GM12873 (cell line): ENCODE results near the gene KLC3.

Experiments used
- TF ChIP-seq, protein P1 (sequence below): IDR thresholded peaks from 2 replicates; pipeline ENCODE4 v1.5.1; 2012; ENCODE audit warnings: low read depth, mild to moderate bottlenecking, moderate library complexity, low read length, control low read depth; ENCODE audit not compliant: insufficient read depth; ENCODE audit errors: missing control alignments

The KLC3 gene

DNA sequence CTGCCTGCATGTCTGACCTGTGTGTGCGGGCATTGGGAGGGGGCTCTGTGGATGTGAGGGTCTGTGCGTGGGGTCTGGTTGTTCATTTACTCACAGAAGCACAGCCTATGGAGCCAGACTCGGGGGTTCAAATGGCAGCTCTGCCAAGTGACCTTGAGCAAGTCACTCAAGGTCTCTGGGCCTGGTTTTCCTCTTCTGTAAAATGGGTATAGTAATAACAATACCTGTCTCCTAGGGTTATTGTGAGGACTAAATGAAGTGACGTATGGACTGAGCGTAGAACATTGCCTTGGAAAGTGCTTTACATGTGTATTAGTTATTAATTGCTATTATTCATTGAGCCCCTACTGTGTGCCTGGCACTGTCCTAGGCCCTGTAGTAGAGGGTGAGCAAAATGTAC, 42.3 kb upstream of the KLC3 start:
- TF ChIP-seq, protein P1, sequence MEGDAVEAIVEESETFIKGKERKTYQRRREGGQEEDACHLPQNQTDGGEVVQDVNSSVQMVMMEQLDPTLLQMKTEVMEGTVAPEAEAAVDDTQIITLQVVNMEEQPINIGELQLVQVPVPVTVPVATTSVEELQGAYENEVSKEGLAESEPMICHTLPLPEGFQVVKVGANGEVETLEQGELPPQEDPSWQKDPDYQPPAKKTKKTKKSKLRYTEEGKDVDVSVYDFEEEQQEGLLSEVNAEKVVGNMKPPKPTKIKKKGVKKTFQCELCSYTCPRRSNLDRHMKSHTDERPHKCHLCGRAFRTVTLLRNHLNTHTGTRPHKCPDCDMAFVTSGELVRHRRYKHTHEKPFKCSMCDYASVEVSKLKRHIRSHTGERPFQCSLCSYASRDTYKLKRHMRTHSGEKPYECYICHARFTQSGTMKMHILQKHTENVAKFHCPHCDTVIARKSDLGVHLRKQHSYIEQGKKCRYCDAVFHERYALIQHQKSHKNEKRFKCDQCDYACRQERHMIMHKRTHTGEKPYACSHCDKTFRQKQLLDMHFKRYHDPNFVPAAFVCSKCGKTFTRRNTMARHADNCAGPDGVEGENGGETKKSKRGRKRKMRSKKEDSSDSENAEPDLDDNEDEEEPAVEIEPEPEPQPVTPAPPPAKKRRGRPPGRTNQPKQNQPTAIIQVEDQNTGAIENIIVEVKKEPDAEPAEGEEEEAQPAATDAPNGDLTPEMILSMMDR, result no peak

DNA sequence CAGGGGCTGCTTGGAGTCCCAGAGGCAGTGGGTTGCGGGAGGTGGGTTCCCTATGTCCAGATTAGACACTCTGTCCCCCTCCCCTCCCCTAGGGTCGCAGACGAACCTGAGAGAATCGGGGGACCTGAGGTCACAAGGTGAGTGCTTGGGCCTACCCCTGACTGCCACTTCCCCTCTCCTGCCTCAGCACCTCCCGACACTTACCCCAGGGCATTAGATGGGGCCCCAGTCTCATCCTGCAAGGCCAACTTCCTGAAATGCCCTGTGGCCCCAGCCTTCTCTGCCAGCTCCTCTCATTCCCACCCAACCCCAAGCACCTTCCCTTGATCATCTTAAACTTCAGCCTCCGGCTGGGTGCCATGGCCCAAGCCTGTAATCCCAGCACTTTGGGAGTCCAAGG, 40.8 kb upstream of the KLC3 start:
- TF ChIP-seq, protein P1, result no peak

DNA sequence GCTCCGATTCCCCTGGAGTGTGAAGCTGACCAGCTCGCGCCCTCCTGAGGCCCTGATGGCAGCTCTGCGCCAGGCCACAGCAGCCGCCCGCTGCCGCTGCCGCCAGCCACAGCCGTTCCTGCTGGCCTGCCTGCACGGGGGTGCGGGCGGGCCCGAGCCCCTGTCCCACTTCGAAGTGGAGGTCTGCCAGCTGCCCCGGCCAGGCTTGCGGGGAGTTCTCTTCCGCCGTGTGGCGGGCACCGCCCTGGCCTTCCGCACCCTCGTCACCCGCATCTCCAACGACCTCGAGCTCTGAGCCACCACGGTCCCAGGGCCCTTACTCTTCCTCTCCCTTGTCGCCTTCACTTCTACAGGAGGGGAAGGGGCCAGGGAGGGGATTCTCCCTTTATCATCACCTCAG, 38.1 kb upstream of the KLC3 start:
- TF ChIP-seq, protein P1, result no peak

DNA sequence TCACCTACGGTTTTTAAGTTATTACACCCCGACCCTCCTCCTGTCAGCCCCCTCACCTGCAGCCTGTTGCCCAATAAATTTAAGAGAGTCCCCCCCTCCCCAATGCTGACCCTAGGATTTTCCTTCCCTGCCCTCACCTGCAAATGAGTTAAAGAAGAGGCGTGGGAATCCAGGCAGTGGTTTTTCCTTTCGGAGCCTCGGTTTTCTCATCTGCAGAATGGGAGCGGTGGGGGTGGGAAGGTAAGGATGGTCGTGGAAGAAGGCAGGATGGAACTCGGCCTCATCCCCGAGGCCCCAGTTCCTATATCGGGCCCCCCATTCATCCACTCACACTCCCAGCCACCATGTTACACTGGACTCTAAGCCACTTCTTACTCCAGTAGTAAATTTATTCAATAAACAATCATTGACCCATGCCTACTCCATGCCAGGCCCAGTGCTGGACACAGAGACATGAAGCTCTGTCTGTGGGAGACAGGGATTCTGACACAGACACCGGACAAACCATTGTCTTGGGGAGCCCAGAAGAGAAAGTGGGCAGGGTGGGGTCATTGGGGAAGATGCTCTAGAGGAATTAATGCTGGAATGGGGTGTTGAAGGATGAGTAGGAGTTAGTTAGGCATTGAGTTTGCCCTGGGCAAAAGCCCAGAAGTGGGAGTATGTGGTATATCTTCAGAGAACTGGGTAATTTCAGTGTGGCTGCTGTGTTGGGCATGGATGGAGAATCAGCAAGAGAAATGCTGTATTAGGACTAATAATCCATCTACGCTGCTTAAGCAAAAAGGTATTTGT, 37.1 kb upstream of the KLC3 start:
- TF ChIP-seq, protein P1, result no peak

DNA sequence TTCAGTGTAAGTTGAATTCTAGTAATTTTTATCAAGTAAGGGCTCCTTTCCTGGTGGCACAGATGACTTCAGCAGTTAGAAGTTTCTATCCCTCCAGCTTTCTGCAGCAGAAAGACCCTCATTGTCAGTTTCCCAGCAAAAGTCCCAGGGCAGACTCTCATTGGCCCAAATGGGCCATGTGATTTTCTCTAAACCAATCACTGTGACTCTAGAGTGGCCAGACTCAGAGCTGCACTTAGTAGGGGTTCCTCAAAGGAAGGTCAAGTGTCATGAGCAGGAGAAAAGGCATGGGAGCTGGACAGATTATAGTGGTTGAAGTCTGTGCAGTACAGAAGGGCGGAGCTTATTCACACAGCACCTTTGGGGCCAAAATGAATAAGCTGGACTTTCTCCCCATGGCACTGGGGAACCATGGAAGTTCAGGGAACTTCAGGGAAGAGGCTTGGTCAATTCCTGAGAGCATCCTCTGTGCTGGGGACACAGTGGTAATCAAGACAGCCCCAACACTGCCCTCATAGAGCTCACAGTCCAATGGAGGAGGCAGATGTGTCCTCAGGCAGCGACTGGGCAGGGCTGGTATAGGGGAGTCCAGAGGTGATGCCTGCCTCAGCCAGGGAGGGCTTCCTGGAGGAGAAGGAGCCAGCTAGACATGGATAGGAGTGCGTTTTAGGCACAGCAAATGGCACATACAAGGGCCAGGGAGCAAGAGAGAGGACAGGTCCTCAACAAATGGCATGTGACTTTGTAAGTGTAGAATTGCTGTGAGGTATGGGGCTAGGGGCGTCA, 36.2 kb upstream of the KLC3 start:
- TF ChIP-seq, protein P1, result no peak

DNA sequence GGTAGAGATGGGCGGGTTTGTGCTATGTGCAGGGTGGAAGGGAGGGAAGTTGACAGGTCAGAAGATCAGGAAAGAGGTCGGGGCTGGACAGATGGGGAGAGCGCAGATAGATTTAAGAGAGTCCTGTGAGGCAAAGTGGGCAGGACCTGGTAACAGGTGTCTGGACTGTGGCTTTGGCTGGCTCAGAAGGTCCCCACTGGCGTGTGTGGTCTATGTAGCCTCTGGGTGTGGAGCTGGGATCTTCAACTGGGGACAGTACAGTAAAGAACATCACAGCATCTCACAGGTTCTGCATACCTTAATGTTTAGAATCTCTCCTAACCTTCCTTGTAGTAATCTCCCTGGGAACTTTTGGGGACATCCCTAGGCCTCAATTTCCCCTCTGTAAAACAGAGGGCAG, 35.5 kb upstream of the KLC3 start:
- TF ChIP-seq, protein P1, result no peak

DNA sequence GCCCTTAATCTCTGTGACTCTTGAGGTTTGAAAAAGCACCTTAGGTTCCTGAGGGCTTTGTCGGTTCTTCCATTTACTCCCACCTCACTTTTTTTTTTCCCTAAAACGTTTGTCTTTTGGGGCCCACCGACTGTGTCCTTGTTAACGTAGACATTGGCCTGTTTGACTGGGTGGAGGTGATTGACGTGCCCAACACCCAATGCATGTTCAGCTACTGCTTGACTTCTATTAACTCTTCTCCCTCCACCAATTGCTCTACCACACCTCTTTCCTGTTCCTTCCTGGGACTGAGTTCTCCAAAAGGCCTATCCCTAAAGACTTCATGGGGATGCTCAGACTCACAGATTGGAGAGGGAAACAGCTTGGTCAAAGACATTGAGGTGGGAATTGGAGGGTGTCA, 35.1 kb upstream of the KLC3 start:
- TF ChIP-seq, protein P1, result no peak
